GM10266 (cell line): Measurements from ENCODE around the gene HBG1.

ENCODE experiments used
- DNase-seq: peaks from one replicate; pipeline ENCODE4 v3.0.0; 2012; ENCODE audit errors: extremely low spot score
- TF ChIP-seq, protein P1 (sequence below): IDR thresholded peaks from 2 replicates; pipeline ENCODE4 v1.5.1; 2012; ENCODE audit warnings: mild to moderate bottlenecking, low read depth; ENCODE audit not compliant: control insufficient read depth, insufficient read depth; ENCODE audit errors: missing control alignments

HBG1 gene

DNA sequence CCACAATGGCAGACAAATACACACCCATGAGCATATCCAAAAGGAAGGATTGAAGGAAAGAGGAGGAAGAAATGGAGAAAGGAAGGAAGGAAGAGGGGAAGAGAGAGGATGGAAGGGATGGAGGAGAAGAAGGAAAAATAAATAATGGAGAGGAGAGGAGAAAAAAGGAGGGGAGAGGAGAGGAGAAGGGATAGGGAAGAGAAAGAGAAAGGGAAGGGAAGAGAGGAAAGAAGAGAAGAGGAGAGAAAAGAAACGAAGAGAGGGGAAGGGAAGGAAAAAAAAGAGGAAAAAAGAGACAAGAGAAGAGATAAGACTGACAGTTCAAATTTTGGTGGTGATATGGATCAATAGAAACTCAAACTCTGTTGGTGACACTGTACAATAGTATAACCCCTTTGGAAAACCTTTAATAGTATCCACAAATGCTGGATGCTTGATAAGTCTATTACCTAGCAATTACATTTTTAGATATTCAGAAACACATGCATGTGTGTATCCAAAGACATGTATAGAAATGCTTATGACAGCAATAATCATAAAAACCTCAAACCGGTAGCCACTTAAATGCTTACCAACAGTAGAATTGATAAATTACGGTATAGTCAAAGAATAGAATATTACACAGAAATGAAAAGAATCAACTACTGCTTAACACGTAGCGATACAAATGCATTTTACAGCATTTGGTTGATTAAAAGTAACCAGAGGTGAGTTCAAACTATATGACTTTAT lies 14.1 kb downstream of the HBG1 start:
- DNase-seq = no peak
- TF ChIP-seq, protein P1, sequence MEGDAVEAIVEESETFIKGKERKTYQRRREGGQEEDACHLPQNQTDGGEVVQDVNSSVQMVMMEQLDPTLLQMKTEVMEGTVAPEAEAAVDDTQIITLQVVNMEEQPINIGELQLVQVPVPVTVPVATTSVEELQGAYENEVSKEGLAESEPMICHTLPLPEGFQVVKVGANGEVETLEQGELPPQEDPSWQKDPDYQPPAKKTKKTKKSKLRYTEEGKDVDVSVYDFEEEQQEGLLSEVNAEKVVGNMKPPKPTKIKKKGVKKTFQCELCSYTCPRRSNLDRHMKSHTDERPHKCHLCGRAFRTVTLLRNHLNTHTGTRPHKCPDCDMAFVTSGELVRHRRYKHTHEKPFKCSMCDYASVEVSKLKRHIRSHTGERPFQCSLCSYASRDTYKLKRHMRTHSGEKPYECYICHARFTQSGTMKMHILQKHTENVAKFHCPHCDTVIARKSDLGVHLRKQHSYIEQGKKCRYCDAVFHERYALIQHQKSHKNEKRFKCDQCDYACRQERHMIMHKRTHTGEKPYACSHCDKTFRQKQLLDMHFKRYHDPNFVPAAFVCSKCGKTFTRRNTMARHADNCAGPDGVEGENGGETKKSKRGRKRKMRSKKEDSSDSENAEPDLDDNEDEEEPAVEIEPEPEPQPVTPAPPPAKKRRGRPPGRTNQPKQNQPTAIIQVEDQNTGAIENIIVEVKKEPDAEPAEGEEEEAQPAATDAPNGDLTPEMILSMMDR = no peak

DNA sequence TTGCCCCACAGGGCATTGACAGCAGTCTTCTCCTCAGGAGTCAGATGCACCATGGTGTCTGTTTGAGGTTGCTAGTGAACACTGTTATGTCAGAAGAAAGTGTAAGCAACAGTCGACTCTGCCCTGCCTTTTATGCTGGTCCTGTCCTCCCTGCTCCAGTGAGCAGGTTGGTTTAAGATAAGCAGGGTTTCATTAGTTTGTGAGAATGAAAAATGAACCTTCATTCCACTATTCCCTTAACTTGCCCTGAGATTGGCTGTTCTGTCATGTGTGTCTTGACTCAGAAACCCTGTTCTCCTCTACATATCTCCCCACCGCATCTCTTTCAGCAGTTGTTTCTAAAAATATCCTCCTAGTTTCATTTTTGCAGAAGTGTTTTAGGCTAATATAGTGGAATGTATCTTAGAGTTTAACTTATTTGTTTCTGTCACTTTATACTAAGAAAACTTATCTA lies 15.2 kb downstream of the HBG1 start, which contains the start of gene HBD:
Gene HBD, minus strand, starts transcription at position 103 of the 454 bp plus-strand sequence. Its CDS starts 50 bp downstream, at position 53.
- TF ChIP-seq, protein P1 = no peak
- peak; percentile 4 for DNase-seq

DNA sequence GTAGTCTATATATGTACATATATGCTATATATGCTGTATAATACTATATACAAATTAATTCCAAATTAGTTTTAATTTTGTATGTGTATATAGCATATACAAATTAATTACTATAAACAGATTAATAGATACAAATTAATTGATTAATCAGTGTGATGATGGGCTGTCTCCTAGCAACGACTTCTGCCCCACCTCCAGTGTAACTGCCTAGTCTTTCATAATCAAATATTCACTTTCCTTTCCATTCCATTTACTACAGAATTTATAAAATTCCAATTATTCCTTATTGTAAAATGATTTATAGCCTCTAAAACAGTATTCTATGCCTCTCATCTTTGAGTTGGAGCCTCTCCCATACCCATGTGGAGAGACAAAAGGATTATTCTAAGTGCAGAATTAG lies 16.4 kb downstream of the HBG1 start:
- DNase-seq = no peak
- TF ChIP-seq, protein P1 = no peak

DNA sequence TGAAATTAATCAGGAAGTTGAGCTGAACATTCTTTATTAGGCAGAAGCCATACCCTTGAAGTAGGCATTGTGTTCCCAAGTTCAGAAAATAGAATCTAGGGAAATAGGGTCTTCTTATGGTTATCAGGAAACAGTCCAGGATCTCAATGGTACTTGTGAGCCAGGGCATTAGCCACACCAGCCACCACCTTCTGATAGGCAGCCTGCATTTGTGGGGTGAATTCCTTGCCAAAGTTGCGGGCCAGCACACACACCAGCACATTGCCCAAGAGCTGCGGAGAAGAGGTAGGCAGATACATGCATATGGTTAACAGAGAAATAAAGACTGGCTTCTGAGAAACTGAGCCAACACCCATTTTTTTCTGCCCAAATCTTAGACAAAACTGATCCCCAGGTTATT lies 16.8 kb downstream of the HBG1 start:
- DNase-seq = no peak
- TF ChIP-seq, protein P1 = no peak

DNA sequence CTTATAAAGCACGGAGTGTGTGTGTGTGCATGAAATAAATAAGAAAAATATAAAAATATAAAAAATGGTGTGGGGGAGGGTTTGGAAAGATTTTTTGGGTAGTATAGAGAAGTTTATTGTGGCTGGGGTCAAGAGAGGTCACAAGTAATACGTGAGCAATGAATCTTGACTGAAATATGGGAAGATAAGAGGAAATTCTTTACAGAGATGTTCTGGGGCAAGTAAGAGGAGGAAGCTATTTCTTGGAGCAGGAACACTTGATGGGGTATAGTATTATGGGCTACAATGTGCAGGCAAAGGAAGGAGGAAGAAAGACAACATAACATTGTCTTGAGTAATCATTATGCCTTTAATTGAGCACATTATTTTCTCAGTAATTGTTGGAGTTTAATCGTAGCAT lies 17.5 kb downstream of the HBG1 start:
- DNase-seq = no peak
- TF ChIP-seq, protein P1 = no peak

DNA sequence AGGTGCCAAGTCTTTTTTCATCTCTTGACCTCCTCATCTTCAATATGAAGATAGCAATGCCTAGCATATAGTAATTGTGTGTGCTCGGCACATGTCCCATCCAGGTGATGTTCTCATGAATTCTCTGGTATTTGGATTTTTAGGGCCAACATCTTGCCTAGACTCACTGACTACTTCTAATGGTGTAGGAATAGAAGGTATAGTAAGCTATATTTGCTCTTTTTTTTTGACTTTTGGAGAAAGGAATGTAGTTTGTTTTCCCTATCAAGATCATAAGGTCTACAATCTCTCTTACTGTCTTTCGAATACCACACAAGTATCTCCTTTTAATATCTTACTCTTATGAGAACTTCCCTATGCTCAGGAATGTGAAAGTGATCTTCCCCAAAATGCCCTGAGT lies 18.5 kb downstream of the HBG1 start:
- TF ChIP-seq, protein P1 = no peak
- DNase-seq = no peak

DNA sequence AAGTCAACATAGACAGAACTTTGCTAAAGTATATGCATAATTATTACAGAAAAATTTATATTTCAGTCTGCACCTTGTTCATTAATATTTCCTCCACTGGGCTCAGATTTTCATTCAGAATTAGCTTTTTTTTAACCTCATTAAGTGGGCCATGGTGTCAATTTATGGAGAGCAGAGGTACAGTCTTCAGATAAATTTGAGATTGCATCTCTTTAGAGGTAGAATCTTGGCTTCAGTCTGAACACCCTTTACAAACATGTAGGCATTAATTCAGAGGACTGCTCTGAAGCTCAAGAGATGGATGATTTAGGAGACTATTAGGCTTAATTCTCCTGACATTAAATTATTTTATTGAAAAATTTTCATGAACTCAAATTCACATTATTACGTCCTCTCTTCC lies 19.4 kb downstream of the HBG1 start:
- TF ChIP-seq, protein P1 = no peak

More for the DNA sequence above, 19.4 kb downstream of the HBG1 start:
- no peak for DNase-seq
